Aorta (tissue), 5 donors: ENCODE measurements around the gene TMEM109. TPM values are rescaled to one million over a fixed set of nuclear protein-coding genes. Genes with fewer than 3 reads are reported as not detected.

Source experiments
- ATAC-seq: fragments of 200-7000 bp; cut with Tn5 transposase; one replicate; pipeline ENCODE4 v1.9.1; 2022; ENCODE audit warnings: moderate library complexity; ENCODE audit not compliant: low FRiP score
- DNase-seq, 2 donors: peaks; one replicate each; pipeline ENCODE4 v3.0.0-alpha.2; 2020
- H3K27ac ChIP-seq, 2 donors: one replicate each; pipeline ENCODE4 v1.5.1; 2013; ENCODE audit warnings: low read length in 2 of 2, mild to moderate bottlenecking in 2 of 2, moderate library complexity in 2 of 2, control low read depth in 1 of 2, inconsistent platforms in 1 of 2, low read depth in 1 of 2
- H3K27me3 ChIP-seq, 2 donors: one replicate each; pipeline ENCODE4 v1.6.1; 2013; ENCODE audit warnings: control low read depth in 1 of 2, low read length in 1 of 2, mild to moderate bottlenecking in 1 of 2, moderate library complexity in 1 of 2; ENCODE audit not compliant: insufficient read depth in 2 of 2, control insufficient read depth in 1 of 2
- H3K36me3 ChIP-seq, 2 donors: one replicate each; pipeline ENCODE4 v1.6.1; 2013; ENCODE audit warnings: control low read depth in 1 of 2, low read length in 1 of 2, mild to moderate bottlenecking in 1 of 2; ENCODE audit not compliant: insufficient read depth in 2 of 2, control insufficient read depth in 1 of 2
- H3K4me1 ChIP-seq, 2 donors: one replicate each; pipeline ENCODE4 v1.6.1; 2013; ENCODE audit warnings: low read length in 2 of 2, control low read depth in 1 of 2, mild to moderate bottlenecking in 1 of 2, moderate library complexity in 1 of 2; ENCODE audit not compliant: insufficient read depth in 2 of 2, control insufficient read depth in 1 of 2
- H3K4me3 ChIP-seq, 2 donors: one replicate each; pipeline ENCODE4 v1.5.1; 2013; ENCODE audit warnings: low read length in 2 of 2, control low read depth in 1 of 2, mild to moderate bottlenecking in 1 of 2
- H3K9me3 ChIP-seq: one replicate; pipeline ENCODE4 v1.6.1; 2013; ENCODE audit warnings: mild to moderate bottlenecking, low read length; ENCODE audit not compliant: control insufficient read depth
- WGBS, 2 donors: extraction: QIAGEN DNeasy Blood & Tissue Kit; methylation state at CpG; one replicate each; pipeline ENCODE4 v1.1.7; 2013; 5-methylcytosine and 5-hydroxymethylcytosine counted together
- intact Hi-C, 2 donors: fragments of 100-400 bp; cut with DNase I; formaldehyde crosslinking; loops; one replicate each; pipeline versions ENCODE4 v1.14.2 to v1.15.0; 2022
- polyA plus RNA-seq, 2 donors: library from polyadenylated mRNA; stranded (reverse); fragments of 200-250 nt; gene quantifications; one replicate each; pipeline ENCODE4 v1.2.3, GENCODE V29; 2013
- total RNA-seq, 2 donors: library from RNA; stranded (reverse); fragmentation: NEBNext Ultra II Directional; extraction: Animal tissue kit (Norgen Biotek cat#: 25700); gene quantifications; one replicate each; pipeline ENCODE4 v1.2.1, GENCODE V29; 2021
- donor health status: healthy with polysubstance abuse.
- donor health status: Bipolar disorder and iron deficiency.
- donor health status: DM: no; HTN: no; CAD: no.
- donor health status: DM: no; HTN: no; CAD: no.
- donor health status: DM: yes; HTN: yes; CAD: no.

Gene TMEM109
- total and polyA plus RNA-seq, 4 donors = 82.4 to 148 (median 116) TPM

GRCh38 chr11:60876168-60876485, 37.8 kb upstream of the TMEM109 start:
- ATAC-seq (no peak), DNase-seq (no peak)
- intact Hi-C loops = no loop called here
- H3K27ac ChIP-seq = no peak overlapping the region
- 92 to 100% methylated on average over 2 of the region's 2 CpGs for WGBS, 2 donors
- no peak overlapping the region for H3K4me3 ChIP-seq
- H3K4me1 ChIP-seq = no peaks in the 10 kb centered on the region
- H3K9me3 ChIP-seq = no peaks in the 10 kb centered on the region
- no peaks in the 10 kb centered on the region for H3K27me3 ChIP-seq
- peaks cover 0 to 2% of the 10 kb centered on the region in 2 donors for H3K36me3 ChIP-seq

GRCh38 chr11:60878245-60879101, 35.5 kb upstream of the TMEM109 start:
- no peaks in the 10 kb centered on the region for H3K9me3 ChIP-seq
- peaks cover 0 to 2% of the 10 kb centered on the region in 2 donors for H3K36me3 ChIP-seq
- H3K4me1 ChIP-seq = no peaks in the 10 kb centered on the region
- no peak for DNase-seq
- intact Hi-C loops = no loop called here
- WGBS, 2 donors = 41 to 45% methylated on average over 5 of the region's 5 CpGs
- ATAC-seq = peak; percentile 72
- H3K27ac ChIP-seq = peak overlapping the region in 1 of 2 donors; percentile 76
- H3K27me3 ChIP-seq = no peaks in the 10 kb centered on the region
- no peak overlapping the region for H3K4me3 ChIP-seq

GRCh38 chr11:60879104-60879503, 34.9 kb upstream of the TMEM109 start:
- intact Hi-C loops = no loop called here
- ATAC-seq = no peak
- WGBS, 2 donors = 75 to 86% methylated on average over 1 of the region's 1 CpG

GRCh38 chr11:60879971-60880588, 33.9 kb upstream of the TMEM109 start:
- ATAC-seq (no peak), DNase-seq (no peak)

More at GRCh38 chr11:60879104-60879503, 34.9 kb upstream of the TMEM109 start:
- no peak overlapping the region for H3K27ac ChIP-seq
- H3K4me1 ChIP-seq = no peaks in the 10 kb centered on the region
- H3K9me3 ChIP-seq = no peaks in the 10 kb centered on the region
- DNase-seq = no peak
- H3K27me3 ChIP-seq = no peaks in the 10 kb centered on the region
- no peak overlapping the region for H3K4me3 ChIP-seq
- peaks cover 0 to 2% of the 10 kb centered on the region in 2 donors for H3K36me3 ChIP-seq

GRCh38 chr11:60880643-60881282, 33.2 kb upstream of the TMEM109 start:
- intact Hi-C loops = no loop called here
- Histone ChIP-seq H3K4me3 (no peak overlapping the region), H3K27ac (no peak overlapping the region), H3K27me3 (no peaks in the 10 kb centered on the region), H3K9me3 (no peaks in the 10 kb centered on the region), H3K36me3 (no peaks in the 10 kb centered on the region), H3K4me1 (no peaks in the 10 kb centered on the region)
- 77 to 79% methylated on average over 8 of the region's 8 CpGs for WGBS, 2 donors
- DNase-seq (no peak), ATAC-seq (no peak)

More at GRCh38 chr11:60879971-60880588, 33.9 kb upstream of the TMEM109 start:
- peak overlapping the region in 1 of 2 donors; percentile 1 for H3K27ac ChIP-seq
- H3K4me1 ChIP-seq = no peaks in the 10 kb centered on the region
- peaks cover 0 to 2% of the 10 kb centered on the region in 2 donors for H3K36me3 ChIP-seq
- H3K9me3 ChIP-seq = no peaks in the 10 kb centered on the region
- 69 to 78% methylated on average over 5 of the region's 5 CpGs for WGBS, 2 donors
- intact Hi-C loops = no loop called here
- H3K4me3 ChIP-seq = no peak overlapping the region
- H3K27me3 ChIP-seq = no peaks in the 10 kb centered on the region

GRCh38 chr11:60887556-60887955, 26.4 kb upstream of the TMEM109 start:
- 60 to 61% methylated on average over 5 of the region's 5 CpGs for WGBS, 2 donors

GRCh38 chr11:60889869-60890311, 24.1 kb upstream of the TMEM109 start:
- intact Hi-C loops = no loop called here
- 63 to 68% methylated on average over 6 of the region's 6 CpGs for WGBS, 2 donors
- no peak for ATAC-seq

More at GRCh38 chr11:60887556-60887955, 26.4 kb upstream of the TMEM109 start:
- Histone ChIP-seq H3K27me3 (no peaks in the 10 kb centered on the region), H3K9me3 (no peaks in the 10 kb centered on the region), H3K4me1 (no peaks in the 10 kb centered on the region), H3K36me3 (no peaks in the 10 kb centered on the region), H3K4me3 (no peak overlapping the region), H3K27ac (no peak overlapping the region)
- intact Hi-C loops = no loop called here
- DNase-seq (no peak), ATAC-seq (peak; percentile 44)

GRCh38 chr11:60890696-60891095, 23.3 kb upstream of the TMEM109 start:
- no peak for ATAC-seq
- H3K36me3 ChIP-seq = no peaks in the 10 kb centered on the region
- no peak overlapping the region for H3K4me3 ChIP-seq
- H3K4me1 ChIP-seq = no peaks in the 10 kb centered on the region
- H3K27me3 ChIP-seq = no peaks in the 10 kb centered on the region
- intact Hi-C loops = no loop called here
- no peak overlapping the region for H3K27ac ChIP-seq
- no peaks in the 10 kb centered on the region for H3K9me3 ChIP-seq
- DNase-seq = no peak
- 69 to 71% methylated on average over 5 of the region's 5 CpGs for WGBS, 2 donors

More at GRCh38 chr11:60889869-60890311, 24.1 kb upstream of the TMEM109 start:
- Histone ChIP-seq H3K27me3 (no peaks in the 10 kb centered on the region), H3K9me3 (no peaks in the 10 kb centered on the region), H3K4me1 (no peaks in the 10 kb centered on the region), H3K27ac (no peak overlapping the region), H3K36me3 (no peaks in the 10 kb centered on the region), H3K4me3 (no peak overlapping the region)
- DNase-seq = no peak
